GM12801 (cell line): ENCODE data around the gene POU2AF1.

ENCODE experiments used
- TF ChIP-seq, protein P1 (sequence below): IDR thresholded peaks from one replicate; pipeline ENCODE4 v1.5.1; 2011; ENCODE audit warnings: control low read depth; ENCODE audit not compliant: insufficient read length; ENCODE audit errors: extremely low read depth

Gene POU2AF1

DNA sequence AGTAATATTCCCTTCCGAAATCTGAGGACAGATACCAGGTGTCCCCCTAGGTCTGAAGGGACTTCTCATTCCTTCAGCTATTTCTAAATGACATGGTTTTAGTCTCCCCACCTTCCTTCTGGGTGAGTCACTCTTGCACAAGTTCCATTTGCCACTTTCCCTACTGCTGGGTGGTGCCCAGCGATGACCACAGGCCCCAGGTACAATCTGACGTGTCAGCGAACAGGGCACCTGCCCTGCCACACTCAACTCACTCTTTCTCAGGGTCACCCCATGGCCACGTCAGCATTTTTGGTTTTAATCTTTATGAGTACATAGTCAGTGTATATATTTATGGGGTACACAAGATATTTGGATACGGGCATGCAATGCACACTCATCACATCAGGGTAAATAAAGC is 17.2 kb downstream of the POU2AF1 start:
- TF ChIP-seq, protein P1, sequence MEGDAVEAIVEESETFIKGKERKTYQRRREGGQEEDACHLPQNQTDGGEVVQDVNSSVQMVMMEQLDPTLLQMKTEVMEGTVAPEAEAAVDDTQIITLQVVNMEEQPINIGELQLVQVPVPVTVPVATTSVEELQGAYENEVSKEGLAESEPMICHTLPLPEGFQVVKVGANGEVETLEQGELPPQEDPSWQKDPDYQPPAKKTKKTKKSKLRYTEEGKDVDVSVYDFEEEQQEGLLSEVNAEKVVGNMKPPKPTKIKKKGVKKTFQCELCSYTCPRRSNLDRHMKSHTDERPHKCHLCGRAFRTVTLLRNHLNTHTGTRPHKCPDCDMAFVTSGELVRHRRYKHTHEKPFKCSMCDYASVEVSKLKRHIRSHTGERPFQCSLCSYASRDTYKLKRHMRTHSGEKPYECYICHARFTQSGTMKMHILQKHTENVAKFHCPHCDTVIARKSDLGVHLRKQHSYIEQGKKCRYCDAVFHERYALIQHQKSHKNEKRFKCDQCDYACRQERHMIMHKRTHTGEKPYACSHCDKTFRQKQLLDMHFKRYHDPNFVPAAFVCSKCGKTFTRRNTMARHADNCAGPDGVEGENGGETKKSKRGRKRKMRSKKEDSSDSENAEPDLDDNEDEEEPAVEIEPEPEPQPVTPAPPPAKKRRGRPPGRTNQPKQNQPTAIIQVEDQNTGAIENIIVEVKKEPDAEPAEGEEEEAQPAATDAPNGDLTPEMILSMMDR, result no peak

DNA sequence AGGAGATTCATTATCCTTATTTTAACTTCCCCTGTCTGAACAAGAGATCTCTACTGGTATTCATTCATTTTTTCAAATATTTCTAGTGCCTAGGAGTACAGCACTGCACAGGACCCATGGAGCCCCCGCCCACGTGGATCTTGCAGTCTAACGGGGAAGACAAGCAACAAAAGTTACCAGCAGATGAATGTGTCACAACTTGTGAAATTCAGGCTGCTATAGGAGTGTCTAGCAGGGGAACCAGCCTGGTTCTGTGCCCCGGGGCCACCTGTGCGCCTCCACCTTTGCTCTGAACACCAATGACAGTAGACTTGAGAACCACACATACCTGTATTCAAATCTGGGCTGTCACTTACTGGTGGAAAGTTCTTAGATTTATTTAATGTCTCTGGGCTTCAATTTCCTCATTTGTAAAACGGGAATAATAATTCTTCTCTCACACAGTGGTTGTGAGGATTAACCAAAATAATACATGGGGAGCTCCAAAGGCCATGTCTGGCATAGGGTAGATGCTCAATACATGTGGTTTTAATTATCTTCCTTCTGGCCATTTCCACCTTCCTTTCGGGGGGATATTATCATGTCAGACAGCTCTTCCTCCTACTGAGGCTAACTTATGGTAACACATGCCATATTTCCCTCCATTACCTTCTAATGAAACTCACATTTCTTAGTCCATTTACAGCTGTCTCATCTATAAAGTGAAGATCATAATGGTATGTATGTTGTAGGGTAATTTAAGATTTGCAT is 17.8 kb downstream of the POU2AF1 start:
- TF ChIP-seq, protein P1, result no peak

DNA sequence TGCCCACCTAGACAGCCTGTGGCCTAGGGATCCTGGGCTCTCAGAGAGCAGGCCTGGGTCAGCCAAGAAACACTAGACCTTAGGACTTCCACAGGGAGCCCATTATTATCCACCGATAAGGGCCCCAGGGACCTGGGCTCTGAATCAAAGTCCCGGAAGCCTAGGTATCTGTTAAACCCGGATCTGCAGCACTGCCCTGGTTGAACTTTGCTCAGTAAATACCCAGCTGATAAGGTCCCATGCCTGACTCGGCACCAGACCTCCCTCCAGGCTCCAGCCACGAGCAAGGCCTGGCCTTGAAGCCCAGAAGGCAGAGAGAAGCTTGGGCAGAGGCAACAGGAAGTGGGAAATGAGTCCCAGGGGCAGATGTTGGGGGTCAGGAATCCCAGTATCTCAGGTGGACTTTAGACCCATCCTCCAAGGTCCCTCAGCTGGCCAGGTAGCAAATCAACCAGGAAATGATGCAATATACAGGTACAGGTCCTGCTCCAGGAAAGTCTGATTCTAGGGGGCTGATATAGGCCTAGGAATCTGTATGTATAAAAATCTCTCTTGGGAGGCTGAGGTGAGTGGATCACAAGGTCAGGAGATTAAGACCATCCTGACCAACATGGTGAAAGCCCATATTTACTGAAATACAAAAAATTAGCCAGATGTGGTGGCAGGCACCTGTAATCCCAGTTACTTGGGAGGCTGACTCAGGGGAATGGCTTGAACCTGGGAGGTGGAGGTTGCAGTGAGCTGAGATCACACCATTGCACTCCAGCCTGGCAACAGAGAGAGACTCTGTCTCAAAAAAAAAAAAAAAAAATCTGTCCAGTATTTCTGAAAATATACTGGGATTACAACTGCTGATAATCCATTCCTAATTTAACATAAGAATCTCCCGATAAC is 18.7 kb downstream of the POU2AF1 start:
- TF ChIP-seq, protein P1, result no peak

DNA sequence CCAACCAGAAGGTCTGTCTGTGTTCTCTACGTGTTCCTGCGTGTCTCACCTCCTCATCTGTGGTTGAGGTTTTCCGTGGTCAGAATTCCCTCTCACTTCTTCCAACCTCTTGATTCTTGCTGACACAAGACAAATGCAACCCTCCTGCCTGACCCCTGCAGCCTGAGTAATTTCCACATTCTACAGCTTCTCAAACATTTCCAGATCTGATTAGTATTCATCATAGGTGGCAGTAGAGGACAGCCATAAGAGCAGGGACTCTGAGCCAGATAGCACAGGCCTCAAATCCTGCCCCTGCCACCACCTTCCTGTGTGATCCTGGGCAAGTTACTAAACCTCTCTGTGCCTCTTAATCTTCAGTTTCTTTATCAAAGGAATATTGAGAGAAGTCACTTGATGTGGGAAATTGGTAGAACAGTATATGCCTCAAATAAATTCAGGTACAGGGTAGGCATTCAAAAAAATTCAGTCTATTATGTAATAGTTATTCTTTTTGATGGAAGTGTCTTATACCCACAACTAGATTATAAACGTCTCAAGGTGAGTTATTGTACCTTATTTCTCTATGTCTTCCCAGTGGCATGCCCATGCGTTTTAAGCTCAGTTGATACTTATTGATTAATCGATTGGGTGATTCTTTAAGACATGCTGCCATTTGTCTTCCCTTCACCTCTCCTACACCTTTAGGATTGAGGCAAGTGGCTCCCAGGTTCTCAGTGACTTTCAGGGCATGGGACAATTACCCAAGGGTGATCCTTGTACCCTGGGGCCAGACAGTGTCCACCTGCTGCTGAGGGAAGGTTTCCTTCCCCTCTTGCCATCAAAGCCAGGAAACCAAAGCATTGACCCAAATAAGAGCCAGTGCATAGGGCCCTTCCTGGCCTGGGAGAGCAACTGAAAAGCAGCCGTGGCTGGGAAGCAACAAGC is 19.6 kb downstream of the POU2AF1 start:
- TF ChIP-seq, protein P1, result no peak

DNA sequence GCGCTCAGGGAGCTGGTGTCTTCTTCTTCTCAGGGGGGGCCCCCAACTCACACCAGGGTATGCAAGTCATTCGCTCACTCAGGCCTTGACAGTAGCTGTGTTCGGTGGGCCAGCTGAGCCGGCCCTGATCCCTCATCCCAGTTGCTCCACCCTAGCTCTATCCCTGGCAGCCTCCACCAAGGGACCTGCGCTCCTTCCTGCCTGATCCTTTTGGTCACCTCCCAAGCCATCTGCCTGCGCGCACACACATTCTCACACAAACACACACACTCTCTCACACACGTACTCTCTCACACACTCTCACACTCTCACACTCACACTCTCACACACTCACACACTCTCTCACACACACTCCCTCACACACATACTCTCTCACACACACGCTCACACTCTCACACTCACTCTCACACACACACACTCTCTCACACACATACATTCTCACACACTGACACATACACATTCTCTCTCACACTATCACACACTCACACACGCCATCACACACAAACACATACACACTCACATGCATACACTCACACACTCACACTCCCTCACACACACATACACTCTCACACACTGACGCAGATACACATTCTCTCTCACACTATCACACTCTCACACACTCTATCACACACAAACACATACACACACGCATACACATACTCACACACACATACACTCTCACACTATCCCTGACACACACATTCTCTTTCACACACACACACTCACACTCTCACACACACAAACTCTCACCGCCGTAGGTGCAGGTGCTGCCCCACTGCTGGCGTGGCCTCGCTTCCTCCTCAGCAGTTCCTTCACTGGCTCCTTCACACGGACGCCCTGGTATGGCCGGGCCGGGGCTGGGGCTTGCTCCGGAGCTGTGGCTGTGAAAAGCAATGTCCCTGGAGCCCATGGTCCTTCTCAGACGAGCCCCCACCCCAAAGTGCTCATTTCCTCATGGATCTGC is 20.8 kb downstream of the POU2AF1 start:
- TF ChIP-seq, protein P1, result no peak

DNA sequence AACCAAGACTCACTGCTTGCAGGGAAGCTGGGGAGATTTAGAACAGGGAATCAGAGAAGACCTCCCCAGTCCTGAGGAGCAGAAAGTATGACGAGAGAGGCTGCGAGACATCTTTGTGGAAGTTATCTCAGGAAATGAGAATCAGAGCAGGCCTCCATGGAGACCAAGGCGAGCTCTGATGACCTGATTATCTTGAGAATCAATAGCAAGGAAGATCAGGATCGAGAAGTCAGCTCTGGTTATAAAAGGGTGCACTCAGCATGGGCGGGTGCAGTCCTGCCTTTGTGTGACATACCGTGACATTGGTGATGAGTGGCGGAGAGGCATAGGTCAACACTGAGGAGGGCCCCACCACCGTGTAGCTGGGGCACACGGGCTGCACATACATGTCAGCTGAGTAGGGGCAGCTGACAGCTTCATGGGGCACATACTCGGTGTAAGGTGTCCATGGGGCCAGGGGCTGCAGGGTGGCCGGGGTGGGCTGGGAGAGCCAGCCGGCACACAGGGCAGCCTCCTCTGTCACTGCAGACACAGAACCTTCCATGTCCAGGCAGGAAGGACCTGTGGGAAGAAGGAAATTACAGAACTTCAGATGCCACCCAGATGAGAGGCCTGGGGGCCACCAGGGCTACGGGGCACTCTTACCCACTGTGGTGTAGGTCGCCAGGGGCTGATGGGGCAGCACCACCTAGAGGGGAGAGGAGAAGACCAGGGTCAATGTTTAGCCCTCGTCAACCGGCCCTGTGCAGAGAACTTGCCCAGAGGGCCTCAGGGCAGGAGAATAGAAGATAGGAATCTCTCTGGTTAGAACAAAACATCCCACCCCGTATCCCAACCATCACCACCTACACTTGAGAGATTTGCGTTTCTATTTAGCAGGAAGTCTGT is 21.7 kb downstream of the POU2AF1 start:
- TF ChIP-seq, protein P1, result no peak
